ENCODE measurements around the gene KRTAP4-2.

The KRTAP4-2 gene

DNA sequence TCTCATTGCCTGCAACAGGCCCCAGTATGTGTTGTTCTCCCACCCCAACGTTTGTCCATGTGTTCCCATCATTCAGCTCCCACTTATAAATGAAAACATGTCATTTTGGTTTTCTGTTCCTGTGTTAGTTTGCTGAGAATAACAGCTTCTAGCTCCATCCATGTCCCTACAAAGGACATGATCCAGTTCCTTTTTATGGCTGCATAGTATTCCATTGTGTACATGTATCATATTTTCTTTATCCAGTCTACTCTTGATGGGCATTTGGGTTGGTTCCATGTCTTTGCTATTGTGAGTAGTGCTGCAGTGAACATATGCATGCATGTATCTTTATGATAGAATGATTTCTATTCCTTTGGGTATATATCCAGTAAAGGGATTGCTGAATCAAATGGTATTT lies 37.7 kb upstream of the KRTAP4-2 start:
- no peaks in the 10 kb centered on the region for H3K9me3 ChIP-seq (ENCODE audit: insufficient read depth, low read length)
- no peak overlapping the region for H3K27ac ChIP-seq (ENCODE audit: low read depth, low read length)
- no peaks in the 10 kb centered on the region for H3K27me3 ChIP-seq (ENCODE audit: low read length)
- H2AFZ ChIP-seq (ENCODE audit: low read depth, low read length, severe bottlenecking): no peak overlapping the region
- H4K20me1 ChIP-seq (ENCODE audit: low read depth, low read length): no peaks in the 10 kb centered on the region
- H3K4me3 ChIP-seq (ENCODE audit: insufficient read depth, low read length, poor library complexity, severe bottlenecking): no peak overlapping the region
- H3K79me2 ChIP-seq (ENCODE audit: insufficient read depth, low read length): no peaks in the 10 kb centered on the region
- no peaks in the 10 kb centered on the region for H3K9me2 ChIP-seq (replicated peaks; ENCODE audit: insufficient read depth, low read length)
- H3F3A ChIP-seq (ENCODE audit: insufficient read depth): no peaks in the 10 kb centered on the region
- H3K36me3 ChIP-seq (ENCODE audit: low read length): no peaks in the 10 kb centered on the region
- no peak overlapping the region for H3K9ac ChIP-seq (ENCODE audit: low read length)
- TF ChIP-seq EZH2phosphoT487 (conservative IDR thresholded peaks at IDR 0.05; ENCODE audit: low read length): no peak
- TF ChIP-seq, protein P1, sequence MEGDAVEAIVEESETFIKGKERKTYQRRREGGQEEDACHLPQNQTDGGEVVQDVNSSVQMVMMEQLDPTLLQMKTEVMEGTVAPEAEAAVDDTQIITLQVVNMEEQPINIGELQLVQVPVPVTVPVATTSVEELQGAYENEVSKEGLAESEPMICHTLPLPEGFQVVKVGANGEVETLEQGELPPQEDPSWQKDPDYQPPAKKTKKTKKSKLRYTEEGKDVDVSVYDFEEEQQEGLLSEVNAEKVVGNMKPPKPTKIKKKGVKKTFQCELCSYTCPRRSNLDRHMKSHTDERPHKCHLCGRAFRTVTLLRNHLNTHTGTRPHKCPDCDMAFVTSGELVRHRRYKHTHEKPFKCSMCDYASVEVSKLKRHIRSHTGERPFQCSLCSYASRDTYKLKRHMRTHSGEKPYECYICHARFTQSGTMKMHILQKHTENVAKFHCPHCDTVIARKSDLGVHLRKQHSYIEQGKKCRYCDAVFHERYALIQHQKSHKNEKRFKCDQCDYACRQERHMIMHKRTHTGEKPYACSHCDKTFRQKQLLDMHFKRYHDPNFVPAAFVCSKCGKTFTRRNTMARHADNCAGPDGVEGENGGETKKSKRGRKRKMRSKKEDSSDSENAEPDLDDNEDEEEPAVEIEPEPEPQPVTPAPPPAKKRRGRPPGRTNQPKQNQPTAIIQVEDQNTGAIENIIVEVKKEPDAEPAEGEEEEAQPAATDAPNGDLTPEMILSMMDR (IDR thresholded peaks at IDR 0.05; ENCODE audit: insufficient read depth, low read length, poor library complexity, severe bottlenecking): no peak
- no peak overlapping the region for H3K4me2 ChIP-seq (ENCODE audit: low read depth, low read length, poor library complexity, severe bottlenecking)

DNA sequence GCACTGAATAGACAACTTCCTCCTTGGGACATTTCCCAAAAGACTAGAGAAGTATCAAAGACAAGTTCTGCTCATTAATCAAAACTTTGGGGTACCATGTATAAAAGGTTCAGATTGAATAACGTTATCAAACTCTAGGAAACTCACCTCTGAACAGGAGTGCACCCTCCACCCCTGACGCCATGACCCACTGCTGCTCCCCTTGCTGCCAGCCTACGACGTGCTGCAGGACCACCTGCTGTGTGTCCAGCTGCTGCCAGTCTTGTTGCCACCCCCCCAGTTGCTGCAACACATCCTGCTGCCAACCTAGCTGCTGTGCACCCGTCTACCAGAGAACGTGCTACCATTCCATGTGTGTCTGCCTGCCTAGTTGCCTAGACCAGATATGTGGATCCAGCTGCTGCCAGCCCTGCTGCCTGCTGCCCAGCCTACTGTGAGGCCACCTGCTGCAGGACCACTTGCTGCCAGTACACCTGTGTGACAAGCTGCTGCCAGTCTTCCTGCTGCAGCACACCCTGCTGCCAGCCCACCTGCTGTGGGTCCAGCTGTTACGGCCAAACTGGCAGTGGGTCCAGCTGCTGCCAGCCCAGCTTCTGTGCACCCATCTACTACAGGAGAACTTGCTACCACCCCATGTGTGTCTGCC lies 34.6 kb upstream of the KRTAP4-2 start:
- H3K4me2 ChIP-seq (ENCODE audit: low read depth, low read length, poor library complexity, severe bottlenecking): no peak overlapping the region
- no peaks in the 10 kb centered on the region for H3K27me3 ChIP-seq (ENCODE audit: low read length)
- no peaks in the 10 kb centered on the region for H4K20me1 ChIP-seq (ENCODE audit: low read depth, low read length)
- no peaks in the 10 kb centered on the region for H3K36me3 ChIP-seq (ENCODE audit: low read length)
- H3K27ac ChIP-seq (ENCODE audit: low read depth, low read length): no peak overlapping the region
- H3K9me3 ChIP-seq (ENCODE audit: insufficient read depth, low read length): no peaks in the 10 kb centered on the region
- no peaks in the 10 kb centered on the region for H3F3A ChIP-seq (ENCODE audit: insufficient read depth)
- H3K4me3 ChIP-seq (ENCODE audit: insufficient read depth, low read length, poor library complexity, severe bottlenecking): no peak overlapping the region
- H3K9ac ChIP-seq (ENCODE audit: low read length): no peak overlapping the region
- H3K79me2 ChIP-seq (ENCODE audit: insufficient read depth, low read length): no peaks in the 10 kb centered on the region
- H3K9me2 ChIP-seq (replicated peaks; ENCODE audit: insufficient read depth, low read length): no peaks in the 10 kb centered on the region
- TF ChIP-seq, protein P1 (IDR thresholded peaks at IDR 0.05; ENCODE audit: insufficient read depth, low read length, poor library complexity, severe bottlenecking): no peak
- TF ChIP-seq EZH2phosphoT487 (conservative IDR thresholded peaks at IDR 0.05; ENCODE audit: low read length): no peak
- H2AFZ ChIP-seq (ENCODE audit: low read depth, low read length, severe bottlenecking): no peak overlapping the region

DNA sequence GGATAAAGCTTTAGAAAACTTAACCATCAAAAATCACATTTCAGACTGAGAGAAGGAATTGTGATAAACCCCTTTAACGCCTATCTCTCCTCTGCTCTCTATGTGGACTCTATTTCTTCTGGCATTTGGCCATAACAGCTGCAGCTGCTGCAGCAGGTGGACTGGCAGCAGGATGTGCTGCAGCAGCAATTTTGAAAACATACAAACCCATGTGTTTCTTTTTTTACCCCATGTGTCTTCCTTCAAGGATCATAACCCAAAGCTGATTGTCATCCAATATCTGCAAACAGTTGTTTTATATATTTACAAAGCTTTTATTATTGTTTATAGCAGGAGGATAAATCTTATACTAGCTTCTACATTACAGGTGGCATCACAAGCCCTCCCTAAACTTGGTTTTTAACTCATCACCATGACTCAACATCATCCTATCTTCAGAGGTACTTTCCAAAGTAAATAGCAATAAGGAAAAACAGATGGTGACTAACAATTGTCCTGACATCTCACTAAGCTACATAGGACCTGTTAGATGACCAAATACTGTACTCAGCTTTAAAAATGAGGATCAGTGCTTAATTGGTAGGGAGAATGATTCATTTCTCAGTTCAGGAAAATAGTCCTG lies 33.9 kb upstream of the KRTAP4-2 start:
- H3K4me3 ChIP-seq (ENCODE audit: insufficient read depth, low read length, poor library complexity, severe bottlenecking): no peak overlapping the region
- no peak for TF ChIP-seq EZH2phosphoT487 (conservative IDR thresholded peaks at IDR 0.05; ENCODE audit: low read length)
- TF ChIP-seq, protein P1 (IDR thresholded peaks at IDR 0.05; ENCODE audit: insufficient read depth, low read length, poor library complexity, severe bottlenecking): no peak
- H3K27ac ChIP-seq (ENCODE audit: low read depth, low read length): no peak overlapping the region
- H3K27me3 ChIP-seq (ENCODE audit: low read length): no peaks in the 10 kb centered on the region
- no peak overlapping the region for H3K9ac ChIP-seq (ENCODE audit: low read length)
- no peaks in the 10 kb centered on the region for H3K79me2 ChIP-seq (ENCODE audit: insufficient read depth, low read length)
- no peaks in the 10 kb centered on the region for H3F3A ChIP-seq (ENCODE audit: insufficient read depth)
- no peak overlapping the region for H2AFZ ChIP-seq (ENCODE audit: low read depth, low read length, severe bottlenecking)
- no peaks in the 10 kb centered on the region for H3K9me2 ChIP-seq (replicated peaks; ENCODE audit: insufficient read depth, low read length)
- no peaks in the 10 kb centered on the region for H4K20me1 ChIP-seq (ENCODE audit: low read depth, low read length)
- H3K9me3 ChIP-seq (ENCODE audit: insufficient read depth, low read length): no peaks in the 10 kb centered on the region
- H3K4me2 ChIP-seq (ENCODE audit: low read depth, low read length, poor library complexity, severe bottlenecking): no peak overlapping the region
- no peaks in the 10 kb centered on the region for H3K36me3 ChIP-seq (ENCODE audit: low read length)
